Measurements from ENCODE around the gene SGMS1. TPM values are rescaled to one million over a fixed set of nuclear protein-coding genes. Genes with fewer than 3 reads are reported as not detected.
"Not testable (repeated sequence)": the region's sequence is repeated elsewhere in the genome, so short reads cannot be mapped to it uniquely, and the experiment has no call there.

SGMS1 gene
- total and polyA plus RNA-seq, 11 donors = 6.9 to 40.6 (median 19.6) TPM

- Histone ChIP-seq H3K27ac (peak overlapping the region in 1 of 12 donors; percentile 14), H3K36me3 (no peaks in the 10 kb centered on the region), H3K9me3 (peaks cover 0 to 14% (median 0%) of the 10 kb centered on the region in 12 donors), H3K4me1 (peaks cover 0 to 38% (median 19%) of the 10 kb centered on the region in 12 donors), H3K27me3 (no peaks in the 10 kb centered on the region), H3K4me3 (no peak overlapping the region)
- WGBS, 4 donors = 85 to 95% (median 88%) methylated on average over 1 of the region's 1 CpG
- intact Hi-C loops (cut with DNase I) = no loop called here
- no peak for DNase-seq
- no peak for ATAC-seq
- TF ChIP-seq, protein P1, sequence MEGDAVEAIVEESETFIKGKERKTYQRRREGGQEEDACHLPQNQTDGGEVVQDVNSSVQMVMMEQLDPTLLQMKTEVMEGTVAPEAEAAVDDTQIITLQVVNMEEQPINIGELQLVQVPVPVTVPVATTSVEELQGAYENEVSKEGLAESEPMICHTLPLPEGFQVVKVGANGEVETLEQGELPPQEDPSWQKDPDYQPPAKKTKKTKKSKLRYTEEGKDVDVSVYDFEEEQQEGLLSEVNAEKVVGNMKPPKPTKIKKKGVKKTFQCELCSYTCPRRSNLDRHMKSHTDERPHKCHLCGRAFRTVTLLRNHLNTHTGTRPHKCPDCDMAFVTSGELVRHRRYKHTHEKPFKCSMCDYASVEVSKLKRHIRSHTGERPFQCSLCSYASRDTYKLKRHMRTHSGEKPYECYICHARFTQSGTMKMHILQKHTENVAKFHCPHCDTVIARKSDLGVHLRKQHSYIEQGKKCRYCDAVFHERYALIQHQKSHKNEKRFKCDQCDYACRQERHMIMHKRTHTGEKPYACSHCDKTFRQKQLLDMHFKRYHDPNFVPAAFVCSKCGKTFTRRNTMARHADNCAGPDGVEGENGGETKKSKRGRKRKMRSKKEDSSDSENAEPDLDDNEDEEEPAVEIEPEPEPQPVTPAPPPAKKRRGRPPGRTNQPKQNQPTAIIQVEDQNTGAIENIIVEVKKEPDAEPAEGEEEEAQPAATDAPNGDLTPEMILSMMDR (IDR thresholded peaks at IDR 0.05) = no peak
- no peak for TF ChIP-seq POLR2A (IDR thresholded peaks at IDR 0.05)
Observed at GRCh38 chr10:50358925-50359687, 264.6 kb downstream of the SGMS1 start.

GRCh38 chr10:50358411-50358810 is 265.3 kb downstream of the SGMS1 start:
- no peak for TF ChIP-seq POLR2A (IDR thresholded peaks at IDR 0.05)
- TF ChIP-seq, protein P1 (IDR thresholded peaks at IDR 0.05) = no peak
- peaks cover 0 to 14% (median 0%) of the 10 kb centered on the region in 12 donors for H3K9me3 ChIP-seq
- intact Hi-C loops (cut with DNase I) = no loop called here
- WGBS, 4 donors = 78 to 86% (median 81%) methylated on average over 2 of the region's 2 CpGs
- no peak overlapping the region for H3K27ac ChIP-seq
- H3K36me3 ChIP-seq = no peaks in the 10 kb centered on the region
- H3K4me3 ChIP-seq = no peak overlapping the region
- DNase-seq (no peak), ATAC-seq (no peak)
- peaks cover 0 to 37% (median 19%) of the 10 kb centered on the region in 12 donors for H3K4me1 ChIP-seq
- H3K27me3 ChIP-seq = no peaks in the 10 kb centered on the region

DNA sequence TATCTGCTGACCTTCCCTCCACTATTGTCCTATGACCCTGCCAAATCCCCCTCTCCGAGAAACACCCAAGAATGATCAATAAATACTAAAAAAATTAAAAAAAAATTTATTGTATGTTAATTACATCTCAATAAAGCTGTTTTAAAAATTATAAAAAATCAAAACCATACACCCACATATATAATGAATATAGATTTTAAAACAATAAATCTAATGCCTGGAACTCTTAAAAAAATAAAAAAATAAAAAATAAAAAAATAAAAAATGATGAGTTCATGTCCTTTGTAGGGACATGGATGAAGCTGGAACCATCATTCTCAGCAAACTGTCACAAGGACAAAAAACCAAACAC is 267.3 kb downstream of the SGMS1 start:
- DNase-seq; H3K27me3 ChIP-seq; ATAC-seq; H3K9me3 ChIP-seq; H3K36me3 ChIP-seq; intact Hi-C loops (cut with DNase I); H3K27ac ChIP-seq; H3K4me3 ChIP-seq: not testable (repeated sequence)
- H3K4me1 ChIP-seq = peaks cover 0 to 35% (median 17%) of the 10 kb centered on the region in 12 donors
- 65 to 81% (median 74%) methylated on average over 1 of the region's 1 CpG for WGBS, 4 donors

DNA sequence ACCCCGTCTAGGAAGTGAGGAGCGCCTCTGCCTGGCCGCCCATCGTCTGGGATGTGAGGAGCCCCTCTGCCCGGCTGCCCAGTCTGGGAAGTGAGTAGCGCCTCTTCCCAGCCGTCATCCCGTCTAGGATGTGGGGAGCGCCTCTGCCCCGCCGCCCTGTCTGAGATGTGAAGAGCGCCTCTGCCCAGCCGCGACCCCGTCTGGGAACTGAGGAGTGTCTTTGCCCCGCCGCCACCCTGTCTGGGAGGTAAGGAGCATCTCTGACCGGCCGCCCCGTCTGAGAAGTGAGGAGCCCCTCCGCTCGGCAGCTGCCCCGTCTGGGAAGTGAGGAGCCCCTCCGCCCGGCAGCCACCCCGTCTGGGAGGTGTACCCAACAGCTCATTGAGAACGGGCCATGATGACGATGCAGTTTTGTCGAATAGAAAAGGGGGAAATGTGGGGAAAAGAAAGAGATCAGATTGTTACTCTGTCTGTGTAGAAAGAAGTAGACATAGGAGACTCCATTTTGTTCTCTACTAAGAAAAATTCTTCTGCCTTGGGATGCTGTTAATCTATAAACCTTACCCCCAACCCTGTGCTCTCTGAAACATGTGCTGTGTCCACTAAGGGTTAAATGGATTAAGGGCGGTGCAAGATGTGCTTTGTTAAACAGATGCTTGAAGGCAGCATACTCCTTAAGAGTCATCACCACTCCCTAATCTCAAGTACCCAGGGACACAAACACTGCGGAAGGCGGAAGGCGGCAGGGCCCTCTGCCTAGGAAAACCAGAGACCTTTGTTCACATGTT is 267.9 kb downstream of the SGMS1 start:
- intact Hi-C loops (cut with DNase I); H3K4me3 ChIP-seq; H3K9me3 ChIP-seq; DNase-seq; H3K27ac ChIP-seq; H3K27me3 ChIP-seq; H3K36me3 ChIP-seq; ATAC-seq: not testable (repeated sequence)
- peaks cover 0 to 30% (median 14%) of the 10 kb centered on the region in 12 donors for H3K4me1 ChIP-seq
- 90 to 98% (median 94%) methylated on average over 18 to 33 of the region's 33 CpGs for WGBS, 4 donors

GRCh38 chr10:50351483-50352146 is 272.1 kb downstream of the SGMS1 start:
- Histone ChIP-seq H3K36me3 (no peaks in the 10 kb centered on the region), H3K9me3 (peaks cover 0 to 17% (median 2%) of the 10 kb centered on the region in 12 donors), H3K4me1 (peaks cover 0 to 19% (median 10%) of the 10 kb centered on the region in 12 donors), H3K27me3 (no peaks in the 10 kb centered on the region), H3K27ac (no peak overlapping the region), H3K4me3 (no peak overlapping the region)
- WGBS, 4 donors = 91 to 95% (median 93%) methylated on average over 7 of the region's 7 CpGs
- ATAC-seq = no peak
- intact Hi-C loops (cut with DNase I) = no loop called here
- no peak for DNase-seq
- TF ChIP-seq POLR2A (IDR thresholded peaks at IDR 0.05) = no peak
- TF ChIP-seq, protein P1 (IDR thresholded peaks at IDR 0.05) = no peak

All from heart left ventricle (tissue), 16 donors.